SK-N-SH treated with all-trans-retinoic acid at 6 μM for 48 hours (cell line): ENCODE measurements around the gene CD200R1L.

Experiments used
- ARNTL ChIP-seq: fragments of 450-650 bp; formaldehyde crosslinking; IDR thresholded peaks from 2 replicates; pipeline ENCODE4 v1.5.0; 2020; ENCODE audit warnings: low read depth, mild to moderate bottlenecking, moderate library complexity, borderline replicate concordance
- CSDC2 ChIP-seq: fragments of 250-450 bp; sonication (Bioruptor Pico); IDR thresholded peaks from 2 replicates; pipeline ENCODE4 v1.5.0; 2020; ENCODE audit warnings: mild to moderate bottlenecking, moderate library complexity
- OSR1 ChIP-seq: fragments of 250-450 bp; sonication (Bioruptor Pico); IDR thresholded peaks from 2 replicates; pipeline ENCODE4 v1.8.0; 2022; ENCODE audit warnings: moderate library complexity, mild to moderate bottlenecking, inconsistent platforms
- RARB ChIP-seq: fragments of 250-450 bp; sonication (Bioruptor Pico); IDR thresholded peaks from 2 replicates; pipeline ENCODE4 v1.8.0; 2021; ENCODE audit warnings: mild to moderate bottlenecking, moderate library complexity
- SNAI2 ChIP-seq: fragments of 250-450 bp; sonication (Bioruptor Pico); IDR thresholded peaks from 2 replicates; pipeline ENCODE4 v1.5.0; 2020; ENCODE audit warnings: mild to moderate bottlenecking, moderate library complexity
- ZFP30 ChIP-seq: fragments of 450-650 bp; formaldehyde crosslinking; IDR thresholded peaks from 2 replicates; pipeline ENCODE4 v1.5.0; 2022; ENCODE audit warnings: mild to moderate bottlenecking, moderate library complexity
- ZNF565 ChIP-seq: fragments of 450-650 bp; formaldehyde crosslinking; conservative IDR thresholded peaks from 2 replicates; pipeline ENCODE4 v1.5.0; 2020; ENCODE audit warnings: low read depth, mild to moderate bottlenecking, moderate library complexity
- ZNF70 ChIP-seq: fragments of 450-650 bp; formaldehyde crosslinking; IDR thresholded peaks from 2 replicates; pipeline ENCODE4 v1.5.0; 2020; ENCODE audit warnings: mild to moderate bottlenecking, moderate library complexity
- TF ChIP-seq, protein P1 (sequence below): fragments of 250-450 bp; sonication (Bioruptor Pico); IDR thresholded peaks from 2 replicates; pipeline ENCODE4 v1.8.0; 2020; ENCODE audit warnings: mild to moderate bottlenecking, moderate library complexity, borderline replicate concordance
- TF ChIP-seq, protein P2 (sequence below): fragments of 250-450 bp; sonication (Bioruptor Pico); IDR thresholded peaks from 2 replicates; pipeline ENCODE4 v1.5.1; 2020; ENCODE audit warnings: low read depth, mild to moderate bottlenecking, moderate library complexity

DNA sequence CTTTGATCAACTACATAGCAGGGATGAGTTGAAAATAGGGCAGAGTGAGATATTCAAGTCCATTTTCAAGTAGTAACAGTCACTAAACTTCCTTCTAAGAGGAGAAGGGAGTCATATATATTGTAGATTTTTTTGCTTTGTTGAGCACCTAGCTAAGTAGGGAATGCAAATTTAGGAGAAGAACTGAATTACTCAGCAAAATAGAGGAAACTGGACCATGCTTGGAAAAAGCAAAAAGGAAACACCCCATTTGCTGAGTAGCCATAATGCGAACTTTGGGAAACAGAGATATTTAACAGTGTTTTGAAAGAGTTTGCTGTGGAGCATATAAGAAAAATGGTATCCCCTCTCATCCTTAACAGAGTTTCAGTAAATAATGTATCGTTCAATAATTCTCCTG, 54.9 kb downstream of the CD200R1L start:
- TF ChIP-seq OSR1 (CRISPR knock-in tag): no peak
- TF ChIP-seq, protein P1, sequence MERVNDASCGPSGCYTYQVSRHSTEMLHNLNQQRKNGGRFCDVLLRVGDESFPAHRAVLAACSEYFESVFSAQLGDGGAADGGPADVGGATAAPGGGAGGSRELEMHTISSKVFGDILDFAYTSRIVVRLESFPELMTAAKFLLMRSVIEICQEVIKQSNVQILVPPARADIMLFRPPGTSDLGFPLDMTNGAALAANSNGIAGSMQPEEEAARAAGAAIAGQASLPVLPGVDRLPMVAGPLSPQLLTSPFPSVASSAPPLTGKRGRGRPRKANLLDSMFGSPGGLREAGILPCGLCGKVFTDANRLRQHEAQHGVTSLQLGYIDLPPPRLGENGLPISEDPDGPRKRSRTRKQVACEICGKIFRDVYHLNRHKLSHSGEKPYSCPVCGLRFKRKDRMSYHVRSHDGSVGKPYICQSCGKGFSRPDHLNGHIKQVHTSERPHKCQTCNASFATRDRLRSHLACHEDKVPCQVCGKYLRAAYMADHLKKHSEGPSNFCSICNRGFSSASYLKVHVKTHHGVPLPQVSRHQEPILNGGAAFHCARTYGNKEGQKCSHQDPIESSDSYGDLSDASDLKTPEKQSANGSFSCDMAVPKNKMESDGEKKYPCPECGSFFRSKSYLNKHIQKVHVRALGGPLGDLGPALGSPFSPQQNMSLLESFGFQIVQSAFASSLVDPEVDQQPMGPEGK (CRISPR knock-in tag): no peak
- TF ChIP-seq, protein P2, sequence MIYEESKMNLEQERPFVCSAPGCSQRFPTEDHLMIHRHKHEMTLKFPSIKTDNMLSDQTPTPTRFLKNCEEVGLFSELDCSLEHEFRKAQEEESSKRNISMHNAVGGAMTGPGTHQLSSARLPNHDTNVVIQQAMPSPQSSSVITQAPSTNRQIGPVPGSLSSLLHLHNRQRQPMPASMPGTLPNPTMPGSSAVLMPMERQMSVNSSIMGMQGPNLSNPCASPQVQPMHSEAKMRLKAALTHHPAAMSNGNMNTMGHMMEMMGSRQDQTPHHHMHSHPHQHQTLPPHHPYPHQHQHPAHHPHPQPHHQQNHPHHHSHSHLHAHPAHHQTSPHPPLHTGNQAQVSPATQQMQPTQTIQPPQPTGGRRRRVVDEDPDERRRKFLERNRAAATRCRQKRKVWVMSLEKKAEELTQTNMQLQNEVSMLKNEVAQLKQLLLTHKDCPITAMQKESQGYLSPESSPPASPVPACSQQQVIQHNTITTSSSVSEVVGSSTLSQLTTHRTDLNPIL (CRISPR knock-in tag): no peak
- no peak for TF ChIP-seq CSDC2 (CRISPR knock-in tag)
- no peak for TF ChIP-seq ZFP30 (CRISPR knock-in tag)
- TF ChIP-seq RARB (CRISPR knock-in tag): no peak
- no peak for TF ChIP-seq ARNTL (CRISPR knock-in tag)
- TF ChIP-seq ZNF565 (CRISPR knock-in tag): no peak
- no peak for TF ChIP-seq SNAI2 (CRISPR knock-in tag)
- TF ChIP-seq ZNF70 (CRISPR knock-in tag): no peak
